ENCODE data around the gene NEDD8. TPM values are rescaled to one million over a fixed set of nuclear protein-coding genes. Genes with fewer than 3 reads are reported as not detected.

NEDD8 gene
- total RNA-seq, 1 experiment from 2014 or later = 178 TPM

GRCh38 chr14:24194186-24194872, 37.8 kb downstream of the NEDD8 start:
- intact Hi-C loops (cut with micrococcal nuclease) = no loop called here
- H3K79me2 ChIP-seq (ENCODE audit: insufficient read depth, low read length) = peaks cover 33% of the 10 kb centered on the region
- ChIA-PET POLR2A (interaction anchor here (1.3 to 1.9 kb wide), 2 partner anchors 12 to 19 kb away, joined by 4 to 8 read pairs; partner anchors contain the start of gene CHMP4A), CTCF (no interaction called here), RAD21 (ENCODE audit: low non-redundant PET in 1 of 2, low total read pairs in 2 of 2, uncharacterized antibody in 2 of 2, unreplicated experiment in 2 of 2) (no interaction called here)
- peaks cover 12% of the 10 kb centered on the region in 2 experiments; a peak in 3 of 4 replicates for H3K36me3 ChIP-seq (ENCODE audit: control insufficient read depth in 1 of 2, insufficient read depth in 2 of 2, low read length in 2 of 2)
- H3K4me1 ChIP-seq (ENCODE audit: control insufficient read depth in 1 of 2, insufficient read depth in 2 of 2, low read length in 2 of 2) = peaks cover 18 to 30% of the 10 kb centered on the region in 2 experiments
- no peaks in the 10 kb centered on the region for H4K20me1 ChIP-seq (ENCODE audit: insufficient read depth)
- H3K9me3 ChIP-seq (ENCODE audit: control insufficient read depth in 1 of 2, insufficient read depth in 1 of 2, low read depth in 1 of 2, low read length in 2 of 2) = no peaks in the 10 kb centered on the region
- H3K27ac ChIP-seq (ENCODE audit: low read depth, low read length) = peak overlapping the region; percentile 96
- ATAC-seq (no peak), DNase-seq (ENCODE audit: low read depth, low spot score) (no peak)
- H2AFZ ChIP-seq (ENCODE audit: low read depth, low read length, poor library complexity, severe bottlenecking) = no peak overlapping the region
- H3K4me2 ChIP-seq (ENCODE audit: low read length) = peak overlapping the region; percentile 84
- H3K9ac ChIP-seq (ENCODE audit: low read length) = peak overlapping the region; percentile 91; the same call in 1 of the 2 replicates
- no peaks in the 10 kb centered on the region for H3K9me2 ChIP-seq (ENCODE audit: insufficient read depth)
- TF ChIP-seq ZFX (IDR thresholded peaks at IDR 0.05) (no peak), ELF1 (IDR thresholded peaks at IDR 0.05; ENCODE audit: borderline replicate concordance, low read depth) (no peak), EZH2phosphoT487 (IDR thresholded peaks at IDR 0.05; ENCODE audit: borderline replicate concordance) (no peak), RAD21 (IDR thresholded peaks at IDR 0.05; ENCODE audit: low read depth) (no peak), CEBPB (IDR thresholded peaks at IDR 0.05; ENCODE audit: low read depth) (no peak), SP1 (IDR thresholded peaks at IDR 0.05; ENCODE audit: low read depth) (no peak), ZNF274 (IDR thresholded peaks at IDR 0.05; ENCODE audit: low read depth, low read length) (no peak), CBX3 (IDR thresholded peaks at IDR 0.05; ENCODE audit: low read depth) (no peak), EGR1 (IDR thresholded peaks at IDR 0.05; ENCODE audit: low read depth) (no peak), YY1 (IDR thresholded peaks at IDR 0.05; ENCODE audit: extremely low read depth, insufficient replicate concordance, low read depth, low read length) (no peak), JUND (IDR thresholded peaks at IDR 0.05) (no peak), EZH2 (IDR thresholded peaks at IDR 0.05) (no peak), POLR2AphosphoS5 (IDR thresholded peaks at IDR 0.05; ENCODE audit: low read depth, low read length) (no peak)
- TF ChIP-seq, protein P1, sequence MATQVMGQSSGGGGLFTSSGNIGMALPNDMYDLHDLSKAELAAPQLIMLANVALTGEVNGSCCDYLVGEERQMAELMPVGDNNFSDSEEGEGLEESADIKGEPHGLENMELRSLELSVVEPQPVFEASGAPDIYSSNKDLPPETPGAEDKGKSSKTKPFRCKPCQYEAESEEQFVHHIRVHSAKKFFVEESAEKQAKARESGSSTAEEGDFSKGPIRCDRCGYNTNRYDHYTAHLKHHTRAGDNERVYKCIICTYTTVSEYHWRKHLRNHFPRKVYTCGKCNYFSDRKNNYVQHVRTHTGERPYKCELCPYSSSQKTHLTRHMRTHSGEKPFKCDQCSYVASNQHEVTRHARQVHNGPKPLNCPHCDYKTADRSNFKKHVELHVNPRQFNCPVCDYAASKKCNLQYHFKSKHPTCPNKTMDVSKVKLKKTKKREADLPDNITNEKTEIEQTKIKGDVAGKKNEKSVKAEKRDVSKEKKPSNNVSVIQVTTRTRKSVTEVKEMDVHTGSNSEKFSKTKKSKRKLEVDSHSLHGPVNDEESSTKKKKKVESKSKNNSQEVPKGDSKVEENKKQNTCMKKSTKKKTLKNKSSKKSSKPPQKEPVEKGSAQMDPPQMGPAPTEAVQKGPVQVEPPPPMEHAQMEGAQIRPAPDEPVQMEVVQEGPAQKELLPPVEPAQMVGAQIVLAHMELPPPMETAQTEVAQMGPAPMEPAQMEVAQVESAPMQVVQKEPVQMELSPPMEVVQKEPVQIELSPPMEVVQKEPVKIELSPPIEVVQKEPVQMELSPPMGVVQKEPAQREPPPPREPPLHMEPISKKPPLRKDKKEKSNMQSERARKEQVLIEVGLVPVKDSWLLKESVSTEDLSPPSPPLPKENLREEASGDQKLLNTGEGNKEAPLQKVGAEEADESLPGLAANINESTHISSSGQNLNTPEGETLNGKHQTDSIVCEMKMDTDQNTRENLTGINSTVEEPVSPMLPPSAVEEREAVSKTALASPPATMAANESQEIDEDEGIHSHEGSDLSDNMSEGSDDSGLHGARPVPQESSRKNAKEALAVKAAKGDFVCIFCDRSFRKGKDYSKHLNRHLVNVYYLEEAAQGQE (IDR thresholded peaks at IDR 0.05; ENCODE audit: low read depth) = no peak
- TF ChIP-seq, protein P2, sequence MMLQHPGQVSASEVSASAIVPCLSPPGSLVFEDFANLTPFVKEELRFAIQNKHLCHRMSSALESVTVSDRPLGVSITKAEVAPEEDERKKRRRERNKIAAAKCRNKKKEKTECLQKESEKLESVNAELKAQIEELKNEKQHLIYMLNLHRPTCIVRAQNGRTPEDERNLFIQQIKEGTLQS (IDR thresholded peaks at IDR 0.05) = no peak
- TF ChIP-seq, protein P3, sequence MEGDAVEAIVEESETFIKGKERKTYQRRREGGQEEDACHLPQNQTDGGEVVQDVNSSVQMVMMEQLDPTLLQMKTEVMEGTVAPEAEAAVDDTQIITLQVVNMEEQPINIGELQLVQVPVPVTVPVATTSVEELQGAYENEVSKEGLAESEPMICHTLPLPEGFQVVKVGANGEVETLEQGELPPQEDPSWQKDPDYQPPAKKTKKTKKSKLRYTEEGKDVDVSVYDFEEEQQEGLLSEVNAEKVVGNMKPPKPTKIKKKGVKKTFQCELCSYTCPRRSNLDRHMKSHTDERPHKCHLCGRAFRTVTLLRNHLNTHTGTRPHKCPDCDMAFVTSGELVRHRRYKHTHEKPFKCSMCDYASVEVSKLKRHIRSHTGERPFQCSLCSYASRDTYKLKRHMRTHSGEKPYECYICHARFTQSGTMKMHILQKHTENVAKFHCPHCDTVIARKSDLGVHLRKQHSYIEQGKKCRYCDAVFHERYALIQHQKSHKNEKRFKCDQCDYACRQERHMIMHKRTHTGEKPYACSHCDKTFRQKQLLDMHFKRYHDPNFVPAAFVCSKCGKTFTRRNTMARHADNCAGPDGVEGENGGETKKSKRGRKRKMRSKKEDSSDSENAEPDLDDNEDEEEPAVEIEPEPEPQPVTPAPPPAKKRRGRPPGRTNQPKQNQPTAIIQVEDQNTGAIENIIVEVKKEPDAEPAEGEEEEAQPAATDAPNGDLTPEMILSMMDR (IDR thresholded peaks at IDR 0.05 in 2 of 3, conservative IDR thresholded peaks at IDR 0.05 in 1 of 3; ENCODE audit: borderline replicate concordance in 1 of 3, insufficient read depth in 1 of 3, low read depth in 2 of 3, low read length in 2 of 3) = no peak
- no peaks in the 10 kb centered on the region for H3K27me3 ChIP-seq (ENCODE audit: insufficient read depth, low read length)
- TSS peak; percentile 56 for BruUV-seq (replicated peaks)
- peak overlapping the region; percentile 85 to 88 for H3K4me3 ChIP-seq (replicated peaks in 1 of 2; ENCODE audit: low read depth in 1 of 2, low read length in 2 of 2)

All from HCT116 (cell line).